OCI-LY1 (cell line): ENCODE results near the gene RAB5IF.
A peak's percentile ranks its signal among the peaks of the same experiment; 100 is the strongest.

ENCODE experiments used
- H2AFZ ChIP-seq: fragments of 200-600 bp; sonication (generic), shearing (Covaris generic); 2 replicates; pipeline ENCODE4 v1.6.0; 2014; ENCODE audit warnings: antibody characterized with exemption, mild to moderate bottlenecking, low read length
- H3F3A ChIP-seq: fragments of 200-600 bp; sonication (generic), shearing (Covaris generic); 2 replicates; pipeline ENCODE4 v1.6.0; 2014; ENCODE audit warnings: mild to moderate bottlenecking, antibody characterized with exemption, low read length, moderate library complexity; ENCODE audit not compliant: insufficient read depth
- H3K27ac ChIP-seq: fragments of 200-600 bp; sonication (generic); 2 replicates; pipeline ENCODE4 v1.5.1; 2014; ENCODE audit warnings: low read length, mixed run types, mild to moderate bottlenecking, low read depth; ENCODE audit not compliant: poor library complexity, severe bottlenecking
- H3K27me3 ChIP-seq: fragments of 200-600 bp; sonication (generic); 2 replicates; pipeline ENCODE4 v1.6.0; 2014; ENCODE audit warnings: antibody characterized with exemption, mild to moderate bottlenecking, low read length, moderate library complexity; ENCODE audit not compliant: insufficient read depth
- H3K36me3 ChIP-seq: fragments of 200-600 bp; sonication (generic); 2 replicates; pipeline ENCODE4 v1.6.1; 2014; ENCODE audit warnings: mild to moderate bottlenecking, antibody characterized with exemption, low read length, moderate library complexity, mixed read lengths; ENCODE audit not compliant: insufficient read depth
- H3K4me1 ChIP-seq: fragments of 200-600 bp; sonication (generic); 2 replicates; pipeline ENCODE4 v1.5.1; 2014; ENCODE audit warnings: mild to moderate bottlenecking, low read length, moderate library complexity; ENCODE audit not compliant: insufficient read depth, severe bottlenecking
- H3K4me2 ChIP-seq: fragments of 200-600 bp; sonication (generic), shearing (Covaris generic); 2 replicates; pipeline ENCODE4 v1.6.1; 2014; ENCODE audit warnings: low read length
- H3K4me3 ChIP-seq: fragments of 200-600 bp; sonication (generic); 2 replicates; pipeline ENCODE4 v1.5.1; 2014; ENCODE audit warnings: low read length, low read depth, mild to moderate bottlenecking, mixed read lengths; ENCODE audit not compliant: poor library complexity, severe bottlenecking
- H3K79me2 ChIP-seq: fragments of 200-600 bp; shearing (Covaris generic); 2 replicates; pipeline ENCODE4 v1.6.1; 2016; ENCODE audit warnings: mixed run types, low read length, mixed read lengths; ENCODE audit not compliant: insufficient read depth
- H3K9ac ChIP-seq: fragments of 200-600 bp; sonication (generic), shearing (Covaris generic); 2 replicates; pipeline ENCODE4 v1.6.1; 2014; ENCODE audit warnings: mild to moderate bottlenecking, low read length, mixed read lengths
- H3K9me2 ChIP-seq: fragments of 200-600 bp; sonication (generic), shearing (Covaris generic); 2 replicates; pipeline ENCODE4 v1.6.1; 2014; ENCODE audit warnings: low read depth, mild to moderate bottlenecking, low read length, mixed read lengths
- H3K9me3 ChIP-seq: fragments of 200-600 bp; shearing (Covaris generic); 2 replicates; pipeline ENCODE4 v1.6.1; 2014; ENCODE audit warnings: low read length, mixed read lengths
- H4K20me1 ChIP-seq: fragments of 200-600 bp; sonication (generic), shearing (Covaris generic); 2 replicates; pipeline ENCODE4 v1.6.0; 2016; ENCODE audit warnings: mild to moderate bottlenecking, low read length; ENCODE audit not compliant: insufficient read depth
- CTCF ChIP-seq: fragments of 200-600 bp; sonication (generic), shearing (Covaris generic); IDR thresholded peaks from 2 replicates; pipeline ENCODE4 v1.5.1; 2017; ENCODE audit warnings: mild to moderate bottlenecking, antibody characterized with exemption, low read length, moderate library complexity, mixed read lengths
- EZH2 ChIP-seq: fragments of 200-600 bp; sonication (generic), shearing (Covaris generic); IDR thresholded peaks from 2 replicates; pipeline ENCODE4 v1.8.0; 2017; ENCODE audit warnings: borderline replicate concordance, mixed run types, mild to moderate bottlenecking, antibody characterized with exemption, low read length, moderate library complexity, mixed read lengths

Gene RAB5IF

GRCh38 chr20:36599912-36600345 is 5.7 kb upstream of the RAB5IF start:
- Histone ChIP-seq H3K4me1 (peaks cover 31% of the 10 kb centered on the region), H2AFZ (no peak overlapping the region), H3K36me3 (no peaks in the 10 kb centered on the region; the same call in 1 of the 2 replicates), H3K27ac (peak overlapping the region; percentile 65), H3K4me2 (no peak overlapping the region), H3K79me2 (no peaks in the 10 kb centered on the region), H3K4me3 (no peak overlapping the region), H3K9me2 (no peaks in the 10 kb centered on the region), H3K9me3 (no peaks in the 10 kb centered on the region), H4K20me1 (no peaks in the 10 kb centered on the region), H3K9ac (no peak overlapping the region), H3K27me3 (no peaks in the 10 kb centered on the region), H3F3A (no peaks in the 10 kb centered on the region)
- TF ChIP-seq CTCF (no peak), EZH2 (no peak)

DNA sequence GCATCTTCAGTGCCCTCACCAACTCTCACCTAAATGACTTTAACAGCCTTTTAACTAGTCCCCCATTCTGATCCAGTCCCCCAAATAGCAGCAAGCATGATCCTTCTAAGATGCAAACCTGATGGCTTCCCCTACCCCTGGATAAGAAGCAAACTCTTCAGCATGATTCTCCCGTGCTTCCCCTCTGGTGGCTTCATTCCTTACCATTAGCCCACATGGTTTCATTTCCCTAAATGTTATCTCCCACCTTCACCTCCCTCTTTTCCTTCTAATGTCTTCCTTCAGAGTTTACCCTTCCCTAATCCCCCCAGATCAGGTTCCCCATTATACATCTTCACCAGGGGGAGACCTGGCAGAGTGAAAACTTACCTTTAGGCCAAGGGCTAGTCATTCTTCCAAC is 4.0 kb upstream of the RAB5IF start:
- no peaks in the 10 kb centered on the region for H3K9me3 ChIP-seq
- no peak overlapping the region for H3K4me3 ChIP-seq
- H2AFZ ChIP-seq = no peak overlapping the region
- H3K27me3 ChIP-seq = no peaks in the 10 kb centered on the region
- TF ChIP-seq EZH2 (no peak), CTCF (no peak)
- no peaks in the 10 kb centered on the region for H3K36me3 ChIP-seq
- peaks cover 22% of the 10 kb centered on the region for H3K4me1 ChIP-seq
- no peak overlapping the region for H3K4me2 ChIP-seq
- H4K20me1 ChIP-seq = no peaks in the 10 kb centered on the region
- no peak overlapping the region for H3K27ac ChIP-seq
- no peaks in the 10 kb centered on the region for H3F3A ChIP-seq
- no peaks in the 10 kb centered on the region for H3K9me2 ChIP-seq
- H3K9ac ChIP-seq = no peak overlapping the region
- H3K79me2 ChIP-seq = peaks cover 9% of the 10 kb centered on the region

- H3K9me3 ChIP-seq = no peaks in the 10 kb centered on the region
- H3K9ac ChIP-seq = peak overlapping the region; percentile 73
- peak overlapping the region; percentile 93 for H3K4me3 ChIP-seq
Measured at GRCh38 chr20:36604952-36605398, 604 bp upstream of the RAB5IF start.

More at GRCh38 chr20:36604952-36605398, 604 bp upstream of the RAB5IF start:
- H3K79me2 ChIP-seq = peaks cover 22% of the 10 kb centered on the region
- peaks cover 27% of the 10 kb centered on the region for H3K4me1 ChIP-seq
- H3K27me3 ChIP-seq = no peaks in the 10 kb centered on the region
- peak overlapping the region; percentile 29; the same call in 1 of the 2 replicates for H2AFZ ChIP-seq
- peaks cover 27% of the 10 kb centered on the region for H3K36me3 ChIP-seq
- H3K4me2 ChIP-seq = peak overlapping the region; percentile 80
- H3K9me2 ChIP-seq = no peaks in the 10 kb centered on the region
- no peaks in the 10 kb centered on the region for H3F3A ChIP-seq
- H4K20me1 ChIP-seq = no peaks in the 10 kb centered on the region
- TF ChIP-seq CTCF (no peak), EZH2 (no peak)
- peak overlapping the region; percentile 83 for H3K27ac ChIP-seq
